HEK293 (cell line): ENCODE measurements around the gene SHISAL1.

Experiments used
- CTCF ChIA-PET: fragments of 350-600 bp; formaldehyde crosslinking; extraction: SDS; loops from one replicate; lab custom pipeline; 2021; ENCODE audit warnings: antibody characterized with exemption; lab: Yijun Ruan, JAX
- POLR2A ChIA-PET: fragments of 300-600 bp; formaldehyde crosslinking; extraction: SDS; loops from one replicate; lab custom pipeline; 2020; ENCODE audit warnings: antibody characterized with exemption, inconsistent platforms; lab: Yijun Ruan, JAX
- H3K27ac ChIP-seq: fragments of 200-500 bp; sonication (Bioruptor generic); 2 replicates; pipeline ENCODE4 v1.5.1; 2014; ENCODE audit warnings: low read depth, low read length, control low read depth, inconsistent platforms; ENCODE audit errors: extremely low read depth
- H3K36me3 ChIP-seq, 2 experiments: fragments of 200-500 bp in 1 of 2; sonication (Bioruptor generic) in 1 of 2; 1 replicate in 1 of 2; 2 replicates in 1 of 2; pipeline ENCODE4 v1.5.1; 2014 to 2017; ENCODE audit warnings: inconsistent platforms in 2 of 2, low read length in 2 of 2; ENCODE audit not compliant: control insufficient read depth in 2 of 2, insufficient read depth in 1 of 2
- H3K4me1 ChIP-seq: fragments of 200-500 bp; sonication (Bioruptor generic); 2 replicates; pipeline ENCODE4 v1.5.1; 2014; ENCODE audit warnings: mild to moderate bottlenecking, low read length, inconsistent platforms; ENCODE audit not compliant: control insufficient read depth, insufficient read depth
- H3K4me3 ChIP-seq: 2 replicates; pipeline ENCODE4 v1.5.1; 2011; ENCODE audit warnings: low read depth, mild to moderate bottlenecking, control low read depth, low read length, moderate library complexity
- H3K9me3 ChIP-seq: fragments of 200-500 bp; sonication (Bioruptor generic); 2 replicates; pipeline ENCODE4 v1.5.1; 2014; ENCODE audit warnings: low read depth, low read length, inconsistent platforms; ENCODE audit not compliant: control insufficient read depth, insufficient read depth
- GLI2 ChIP-seq: fragments of 450-650 bp; formaldehyde crosslinking; IDR thresholded peaks from 2 replicates; pipeline ENCODE4; 2017; ENCODE audit warnings: missing biosample characterization, missing genetic modification characterization, low read depth, borderline replicate concordance
- GLIS2 ChIP-seq: fragments of 450-650 bp; formaldehyde crosslinking; IDR thresholded peaks from 2 replicates; pipeline ENCODE4 v1.5.1; 2016; ENCODE audit warnings: missing biosample characterization, missing genetic modification characterization
- KLF7 ChIP-seq: fragments of 450-650 bp; formaldehyde crosslinking; IDR thresholded peaks from 2 replicates; pipeline ENCODE4 v1.5.1; 2016; ENCODE audit warnings: missing biosample characterization, missing genetic modification characterization, borderline replicate concordance
- SCRT2 ChIP-seq: fragments of 450-650 bp; formaldehyde crosslinking; IDR thresholded peaks from 2 replicates; pipeline ENCODE4 v1.5.1; 2016; ENCODE audit warnings: missing biosample characterization, missing genetic modification characterization
- ZFP3 ChIP-seq: fragments of 450-650 bp; formaldehyde crosslinking; IDR thresholded peaks from 2 replicates; pipeline ENCODE4 v1.5.1; 2016; ENCODE audit warnings: low read depth, missing biosample characterization, missing genetic modification characterization
- ZFP37 ChIP-seq: fragments of 450-650 bp; formaldehyde crosslinking; IDR thresholded peaks from 2 replicates; pipeline ENCODE4 v1.5.1; 2016; ENCODE audit warnings: missing biosample characterization, missing genetic modification characterization
- ZNF19 ChIP-seq: fragments of 450-650 bp; formaldehyde crosslinking; IDR thresholded peaks from 2 replicates; pipeline ENCODE4; 2016; ENCODE audit warnings: missing biosample characterization, missing genetic modification characterization, low read depth
- ZNF248 ChIP-seq: fragments of 450-650 bp; formaldehyde crosslinking; IDR thresholded peaks from 2 replicates; pipeline ENCODE4 v1.5.1; 2017; ENCODE audit warnings: missing biosample characterization, missing genetic modification characterization
- ZNF76 ChIP-seq: fragments of 450-650 bp; formaldehyde crosslinking; IDR thresholded peaks from 2 replicates; pipeline ENCODE4; 2016; ENCODE audit warnings: low read depth, missing biosample characterization, missing genetic modification characterization, borderline replicate concordance
- ZNF776 ChIP-seq: fragments of 450-650 bp; formaldehyde crosslinking; IDR thresholded peaks from 2 replicates; pipeline ENCODE4 v1.5.0; 2017; ENCODE audit warnings: missing biosample characterization, missing genetic modification characterization, borderline replicate concordance
- ZNF791 ChIP-seq: fragments of 450-650 bp; formaldehyde crosslinking; IDR thresholded peaks from 2 replicates; pipeline ENCODE4 v1.5.1; 2016; ENCODE audit warnings: missing biosample characterization, missing genetic modification characterization
- TF ChIP-seq, protein P1 (sequence below): fragments of 450-650 bp; formaldehyde crosslinking; IDR thresholded peaks from 2 replicates; pipeline ENCODE4 v1.5.1; 2016; ENCODE audit warnings: missing biosample characterization, missing genetic modification characterization
- TF ChIP-seq, protein P2 (sequence below): fragments of 450-650 bp; formaldehyde crosslinking; IDR thresholded peaks from 2 replicates; pipeline ENCODE4 v1.5.1; 2016; ENCODE audit warnings: missing biosample characterization, missing genetic modification characterization
- TF ChIP-seq, protein P3 (sequence below): fragments of 450-650 bp; formaldehyde crosslinking; IDR thresholded peaks from 2 replicates; pipeline ENCODE4 v1.5.1; 2017; ENCODE audit warnings: missing biosample characterization, missing genetic modification characterization
- TF ChIP-seq, protein P4 (sequence below): fragments of 450-650 bp; formaldehyde crosslinking; conservative IDR thresholded peaks from 2 replicates; pipeline ENCODE4 v1.5.1; 2016; ENCODE audit warnings: low read depth, missing biosample characterization, missing genetic modification characterization

Gene SHISAL1

DNA sequence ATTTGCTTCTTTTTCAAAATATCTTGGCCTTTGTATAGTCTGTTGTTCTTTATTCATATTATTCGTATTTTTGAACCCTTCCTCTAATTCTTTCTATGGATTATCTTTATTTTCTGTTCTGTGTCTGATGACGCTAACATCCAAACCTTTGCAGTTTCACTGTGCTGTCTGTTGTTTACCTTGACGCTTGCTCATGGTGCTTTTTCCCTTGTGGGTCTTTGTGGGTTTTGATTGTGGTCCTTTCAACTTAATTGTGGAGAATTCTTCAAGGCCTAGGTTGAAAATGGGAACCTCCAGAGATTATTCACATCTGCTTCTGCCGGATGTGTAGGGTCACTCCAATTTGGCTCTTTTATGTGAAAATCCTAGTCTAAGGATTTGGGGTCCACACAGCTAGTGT lies 97.5 kb downstream of the SHISAL1 start:
- TF ChIP-seq ZFP3 (tag by site-specific recombination): no peak
- TF ChIP-seq GLIS2 (tag by site-specific recombination): no peak
- TF ChIP-seq ZNF19 (tag by site-specific recombination): no peak
- no peak for TF ChIP-seq ZNF248 (tag by site-specific recombination)
- TF ChIP-seq, protein P1, sequence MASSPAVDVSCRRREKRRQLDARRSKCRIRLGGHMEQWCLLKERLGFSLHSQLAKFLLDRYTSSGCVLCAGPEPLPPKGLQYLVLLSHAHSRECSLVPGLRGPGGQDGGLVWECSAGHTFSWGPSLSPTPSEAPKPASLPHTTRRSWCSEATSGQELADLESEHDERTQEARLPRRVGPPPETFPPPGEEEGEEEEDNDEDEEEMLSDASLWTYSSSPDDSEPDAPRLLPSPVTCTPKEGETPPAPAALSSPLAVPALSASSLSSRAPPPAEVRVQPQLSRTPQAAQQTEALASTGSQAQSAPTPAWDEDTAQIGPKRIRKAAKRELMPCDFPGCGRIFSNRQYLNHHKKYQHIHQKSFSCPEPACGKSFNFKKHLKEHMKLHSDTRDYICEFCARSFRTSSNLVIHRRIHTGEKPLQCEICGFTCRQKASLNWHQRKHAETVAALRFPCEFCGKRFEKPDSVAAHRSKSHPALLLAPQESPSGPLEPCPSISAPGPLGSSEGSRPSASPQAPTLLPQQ: no peak
- TF ChIP-seq ZNF76: no peak
- TF ChIP-seq, protein P2, sequence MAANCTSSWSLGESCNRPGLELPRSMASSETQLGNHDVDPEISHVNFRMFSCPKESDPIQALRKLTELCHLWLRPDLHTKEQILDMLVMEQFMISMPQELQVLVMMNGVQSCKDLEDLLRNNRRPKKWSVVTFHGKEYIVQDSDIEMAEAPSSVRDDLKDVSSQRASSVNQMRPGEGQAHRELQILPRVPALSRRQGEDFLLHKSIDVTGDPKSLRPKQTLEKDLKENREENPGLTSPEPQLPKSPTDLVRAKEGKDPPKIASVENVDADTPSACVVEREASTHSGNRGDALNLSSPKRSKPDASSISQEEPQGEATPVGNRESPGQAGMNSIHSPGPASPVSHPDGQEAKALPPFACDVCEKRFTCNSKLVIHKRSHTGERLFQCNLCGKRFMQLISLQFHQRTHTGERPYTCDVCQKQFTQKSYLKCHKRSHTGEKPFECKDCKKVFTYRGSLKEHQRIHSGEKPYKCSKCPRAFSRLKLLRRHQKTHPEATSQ: no peak
- no peak for TF ChIP-seq SCRT2 (tag by site-specific recombination)
- ChIA-PET POLR2A (no interaction called here), CTCF (no interaction called here)
- Histone ChIP-seq H3K4me3 (no peak overlapping the region), H3K4me1 (no peaks in the 10 kb centered on the region), H3K27ac (no peak overlapping the region), H3K9me3 (no peaks in the 10 kb centered on the region), H3K36me3 (no peaks in the 10 kb centered on the region)

DNA sequence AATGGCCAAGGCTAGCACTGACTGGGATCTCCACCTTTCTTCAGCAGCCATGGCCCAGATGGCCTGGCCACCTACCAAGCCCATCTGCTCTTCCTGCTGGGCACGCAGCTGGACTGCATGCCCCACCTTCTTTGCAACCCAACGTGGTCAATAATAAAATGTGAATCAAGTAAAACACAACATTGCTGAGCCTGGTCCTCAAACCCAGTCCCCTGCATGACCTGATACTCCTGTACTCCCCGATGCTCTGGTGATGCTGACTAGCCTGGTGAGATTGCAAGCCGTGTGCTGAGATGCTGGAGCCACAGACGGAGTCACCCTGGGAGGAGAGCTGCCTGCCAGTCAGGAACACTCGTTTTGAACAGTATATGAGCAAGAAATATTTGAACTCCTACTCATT lies 98.0 kb downstream of the SHISAL1 start:
- Histone ChIP-seq H3K4me3 (no peak overlapping the region), H3K27ac (no peak overlapping the region), H3K9me3 (no peaks in the 10 kb centered on the region), H3K4me1 (no peaks in the 10 kb centered on the region), H3K36me3 (no peaks in the 10 kb centered on the region)
- ChIA-PET CTCF (no interaction called here), POLR2A (no interaction called here)
- TF ChIP-seq, protein P3, sequence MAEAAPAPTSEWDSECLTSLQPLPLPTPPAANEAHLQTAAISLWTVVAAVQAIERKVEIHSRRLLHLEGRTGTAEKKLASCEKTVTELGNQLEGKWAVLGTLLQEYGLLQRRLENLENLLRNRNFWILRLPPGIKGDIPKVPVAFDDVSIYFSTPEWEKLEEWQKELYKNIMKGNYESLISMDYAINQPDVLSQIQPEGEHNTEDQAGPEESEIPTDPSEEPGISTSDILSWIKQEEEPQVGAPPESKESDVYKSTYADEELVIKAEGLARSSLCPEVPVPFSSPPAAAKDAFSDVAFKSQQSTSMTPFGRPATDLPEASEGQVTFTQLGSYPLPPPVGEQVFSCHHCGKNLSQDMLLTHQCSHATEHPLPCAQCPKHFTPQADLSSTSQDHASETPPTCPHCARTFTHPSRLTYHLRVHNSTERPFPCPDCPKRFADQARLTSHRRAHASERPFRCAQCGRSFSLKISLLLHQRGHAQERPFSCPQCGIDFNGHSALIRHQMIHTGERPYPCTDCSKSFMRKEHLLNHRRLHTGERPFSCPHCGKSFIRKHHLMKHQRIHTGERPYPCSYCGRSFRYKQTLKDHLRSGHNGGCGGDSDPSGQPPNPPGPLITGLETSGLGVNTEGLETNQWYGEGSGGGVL (tag by site-specific recombination): no peak

DNA sequence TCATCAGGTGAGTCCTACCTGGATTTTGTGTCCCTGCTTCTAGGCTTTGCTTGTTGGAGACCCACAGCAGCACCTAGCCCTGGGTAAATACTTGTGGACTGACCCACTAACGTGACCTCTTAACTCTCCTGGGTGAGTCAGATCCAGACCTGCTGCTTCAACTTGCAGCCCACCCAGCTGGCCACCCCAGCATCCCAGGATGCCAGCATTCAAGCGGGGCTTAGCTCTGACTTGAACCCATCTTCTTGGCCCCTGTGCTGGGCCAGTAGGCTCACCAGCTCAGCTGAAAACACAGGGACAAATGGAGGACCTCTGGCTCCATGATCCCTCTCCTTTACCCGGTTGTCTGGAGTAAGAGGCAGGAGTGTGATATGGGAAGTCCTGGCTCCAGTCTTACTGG lies 98.6 kb downstream of the SHISAL1 start:
- CTCF ChIA-PET: no interaction called here

More for the DNA sequence above, 98.6 kb downstream of the SHISAL1 start:
- POLR2A ChIA-PET: no interaction called here
- no peaks in the 10 kb centered on the region for H3K9me3 ChIP-seq
- H3K36me3 ChIP-seq: no peaks in the 10 kb centered on the region
- no peak overlapping the region for H3K4me3 ChIP-seq
- TF ChIP-seq ZNF791 (no peak), GLI2 (tag by site-specific recombination) (no peak), ZNF776 (tag by site-specific recombination) (no peak), KLF7 (no peak), ZFP37 (no peak)
- TF ChIP-seq, protein P4, sequence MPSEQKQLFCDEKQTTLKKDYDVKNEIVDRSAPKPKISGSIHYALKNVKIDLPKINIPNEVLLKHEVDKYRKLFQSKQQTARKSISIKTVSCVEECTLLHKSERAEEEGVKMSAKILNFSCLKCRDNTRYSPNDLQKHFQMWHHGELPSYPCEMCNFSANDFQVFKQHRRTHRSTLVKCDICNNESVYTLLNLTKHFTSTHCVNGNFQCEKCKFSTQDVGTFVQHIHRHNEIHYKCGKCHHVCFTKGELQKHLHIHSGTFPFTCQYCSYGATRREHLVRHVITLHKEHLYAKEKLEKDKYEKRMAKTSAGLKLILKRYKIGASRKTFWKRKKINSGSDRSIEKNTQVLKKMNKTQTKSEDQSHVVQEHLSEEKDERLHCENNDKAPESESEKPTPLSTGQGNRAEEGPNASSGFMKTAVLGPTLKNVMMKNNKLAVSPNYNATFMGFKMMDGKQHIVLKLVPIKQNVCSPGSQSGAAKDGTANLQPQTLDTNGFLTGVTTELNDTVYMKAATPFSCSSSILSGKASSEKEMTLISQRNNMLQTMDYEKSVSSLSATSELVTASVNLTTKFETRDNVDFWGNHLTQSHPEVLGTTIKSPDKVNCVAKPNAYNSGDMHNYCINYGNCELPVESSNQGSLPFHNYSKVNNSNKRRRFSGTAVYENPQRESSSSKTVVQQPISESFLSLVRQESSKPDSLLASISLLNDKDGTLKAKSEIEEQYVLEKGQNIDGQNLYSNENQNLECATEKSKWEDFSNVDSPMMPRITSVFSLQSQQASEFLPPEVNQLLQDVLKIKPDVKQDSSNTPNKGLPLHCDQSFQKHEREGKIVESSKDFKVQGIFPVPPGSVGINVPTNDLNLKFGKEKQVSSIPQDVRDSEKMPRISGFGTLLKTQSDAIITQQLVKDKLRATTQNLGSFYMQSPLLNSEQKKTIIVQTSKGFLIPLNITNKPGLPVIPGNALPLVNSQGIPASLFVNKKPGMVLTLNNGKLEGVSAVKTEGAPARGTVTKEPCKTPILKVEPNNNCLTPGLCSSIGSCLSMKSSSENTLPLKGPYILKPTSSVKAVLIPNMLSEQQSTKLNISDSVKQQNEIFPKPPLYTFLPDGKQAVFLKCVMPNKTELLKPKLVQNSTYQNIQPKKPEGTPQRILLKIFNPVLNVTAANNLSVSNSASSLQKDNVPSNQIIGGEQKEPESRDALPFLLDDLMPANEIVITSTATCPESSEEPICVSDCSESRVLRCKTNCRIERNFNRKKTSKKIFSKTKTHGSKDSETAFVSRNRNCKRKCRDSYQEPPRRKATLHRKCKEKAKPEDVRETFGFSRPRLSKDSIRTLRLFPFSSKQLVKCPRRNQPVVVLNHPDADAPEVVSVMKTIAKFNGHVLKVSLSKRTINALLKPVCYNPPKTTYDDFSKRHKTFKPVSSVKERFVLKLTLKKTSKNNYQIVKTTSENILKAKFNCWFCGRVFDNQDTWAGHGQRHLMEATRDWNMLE (tag by site-specific recombination): no peak
- H3K27ac ChIP-seq: no peak overlapping the region
- no peaks in the 10 kb centered on the region for H3K4me1 ChIP-seq
